Sigmoid colon (tissue), 4 donors: ENCODE results near the gene SOX14.

ENCODE experiments used
- CTCF ChIP-seq, 4 experiments: fragments of 450-650 bp in 3 of 4; fragments of 200-600 bp in 1 of 4; IDR thresholded peaks; one replicate each; pipeline ENCODE4 v1.5.1; 2016 to 2019; ENCODE audit warnings: antibody characterized with exemption in 4 of 4, mild to moderate bottlenecking in 3 of 4, moderate library complexity in 2 of 4
- EP300 ChIP-seq, 4 donors: sonication (generic); formaldehyde crosslinking; IDR thresholded peaks; one replicate each; pipeline ENCODE4 v1.6.1; 2017; ENCODE audit warnings: antibody characterized with exemption in 4 of 4
- POLR2A ChIP-seq, 2 donors: fragments of 450-650 bp; IDR thresholded peaks; one replicate each; pipeline ENCODE4 v1.6.1; 2016; ENCODE audit warnings: antibody characterized with exemption in 2 of 2, mild to moderate bottlenecking in 2 of 2, moderate library complexity in 2 of 2
- POLR2AphosphoS5 ChIP-seq, 4 donors: sonication (generic); formaldehyde crosslinking; IDR thresholded peaks; one replicate each; pipeline ENCODE4 v1.6.1; 2017; ENCODE audit warnings: antibody characterized with exemption in 4 of 4

DNA sequence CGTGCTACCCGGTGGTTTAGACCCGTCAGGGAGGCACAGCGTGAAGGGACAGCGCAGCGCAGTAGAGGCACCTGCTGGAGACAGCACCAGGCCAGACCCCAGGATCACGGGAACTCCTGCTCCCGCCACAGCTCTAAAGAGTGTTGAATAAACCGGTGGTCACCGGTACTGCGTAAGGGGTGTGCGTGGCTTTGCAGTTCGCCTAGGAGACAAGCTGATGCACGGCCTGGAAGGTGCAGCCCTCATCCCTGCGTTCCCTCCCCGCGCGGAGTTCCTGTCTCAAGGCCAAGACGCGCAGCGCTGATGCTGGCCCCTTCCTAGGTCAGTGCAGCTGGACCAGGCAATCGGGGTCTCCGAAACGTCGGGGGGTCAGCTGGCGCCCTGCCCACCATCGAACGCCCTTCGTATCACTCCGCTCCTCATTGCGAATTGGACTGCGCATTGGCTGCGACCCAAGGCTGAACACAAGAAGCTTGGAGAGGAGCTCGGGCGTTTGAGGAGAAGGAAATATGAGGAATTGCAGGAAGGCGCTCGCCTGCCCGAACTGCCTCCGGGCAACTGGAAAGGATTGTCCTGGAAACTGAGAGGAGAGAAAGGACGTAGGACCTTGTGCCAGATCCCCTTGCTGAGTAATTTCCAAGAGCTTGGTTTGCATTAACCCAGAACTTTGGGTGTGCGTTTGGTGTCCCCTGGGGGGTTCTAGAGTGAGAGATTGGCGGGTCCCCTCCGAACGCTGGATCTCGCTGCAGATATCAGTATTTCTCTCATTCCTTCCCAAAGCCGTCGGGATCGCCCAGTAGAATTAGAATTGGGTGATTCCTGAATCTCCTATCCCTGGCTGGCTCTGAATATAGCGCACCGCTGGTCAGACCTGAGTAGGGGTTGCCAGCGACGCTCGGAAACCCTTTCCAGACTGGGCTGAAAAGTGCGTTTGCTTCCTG lies 2.3 kb upstream of the SOX14 start:
- TF ChIP-seq POLR2A (IDR thresholded peaks at IDR 0.05), result no peak
- TF ChIP-seq CTCF (IDR thresholded peaks at IDR 0.05), result no peak
- TF ChIP-seq EP300 (IDR thresholded peaks at IDR 0.05), result no peak
- no peak for TF ChIP-seq POLR2AphosphoS5 (IDR thresholded peaks at IDR 0.05)
